HAP-1 (cell line): ENCODE measurements around the gene SDHC.
"Not testable (repeated sequence)": the region's sequence is repeated elsewhere in the genome, so short reads cannot be mapped to it uniquely, and the experiment has no call there.

Experiments used
- DNase-seq, 2 experiments: peaks; one replicate each; pipeline ENCODE4 v3.0.0-alpha.2; 2016 to 2020; ENCODE audit warnings: low spot score in 2 of 2
- H3K27me3 ChIP-seq: fragments of 250-450 bp; sonication (Bioruptor Pico); 2 replicates; pipeline ENCODE4 v1.5.1; 2020; ENCODE audit warnings: low read depth, mild to moderate bottlenecking, moderate library complexity
- H3K36me3 ChIP-seq: fragments of 250-450 bp; sonication (Bioruptor Pico); replicated peaks from 2 replicates; pipeline ENCODE4 v1.5.1; 2020; ENCODE audit warnings: mild to moderate bottlenecking
- H3K4me1 ChIP-seq: fragments of 250-450 bp; sonication (Bioruptor Pico); 2 replicates; pipeline ENCODE4 v1.5.1; 2020; ENCODE audit warnings: mild to moderate bottlenecking
- H3K4me3 ChIP-seq: fragments of 250-450 bp; sonication (Bioruptor Pico); 2 replicates; pipeline ENCODE4 v1.5.1; 2020; ENCODE audit warnings: mild to moderate bottlenecking, moderate library complexity
- H3K9me3 ChIP-seq: fragments of 250-450 bp; sonication (Bioruptor Pico); 2 replicates; pipeline ENCODE4 v1.5.1; 2020; ENCODE audit warnings: mild to moderate bottlenecking, moderate library complexity
- in situ Hi-C: fragments of 300-500 bp; cut with MboI; formaldehyde crosslinking; loops from 3 replicates; pipeline ENCODE4 v1.14.3; 2020; ENCODE audit warnings: low sequenced_read_pairs, inconsistent platforms, mixed read lengths

SDHC gene

GRCh38 chr1:161299347-161299746 is 14.8 kb upstream of the SDHC start:
- H3K36me3 ChIP-seq = no peaks in the 10 kb centered on the region
- H3K9me3 ChIP-seq = no peaks in the 10 kb centered on the region
- no peak overlapping the region for H3K4me3 ChIP-seq
- DNase-seq = no peak
- peaks cover 8% of the 10 kb centered on the region for H3K4me1 ChIP-seq
- H3K27me3 ChIP-seq = no peaks in the 10 kb centered on the region
- in situ Hi-C loops = no loop called here

- Histone ChIP-seq H3K4me3 (no peak overlapping the region), H3K9me3 (no peaks in the 10 kb centered on the region), H3K4me1 (peaks cover 14% of the 10 kb centered on the region), H3K36me3 (no peaks in the 10 kb centered on the region), H3K27me3 (no peaks in the 10 kb centered on the region)
- in situ Hi-C loops = no loop called here
- DNase-seq = no peak
Observed at GRCh38 chr1:161300478-161300877, 13.7 kb upstream of the SDHC start.

- in situ Hi-C loops = no loop called here
- Histone ChIP-seq H3K9me3 (no peaks in the 10 kb centered on the region), H3K4me1 (peaks cover 23% of the 10 kb centered on the region), H3K4me3 (peak overlapping the region; percentile 49), H3K36me3 (no peaks in the 10 kb centered on the region), H3K27me3 (no peaks in the 10 kb centered on the region)
- no peak for DNase-seq
Observed at GRCh38 chr1:161304927-161305866, 9.0 kb upstream of the SDHC start.

GRCh38 chr1:161305867-161306519 is 8.2 kb upstream of the SDHC start:
- H3K4me1 ChIP-seq = peaks cover 23% of the 10 kb centered on the region
- H3K4me3 ChIP-seq = peak overlapping the region; percentile 49
- H3K36me3 ChIP-seq = no peaks in the 10 kb centered on the region
- H3K27me3 ChIP-seq = no peaks in the 10 kb centered on the region
- no peaks in the 10 kb centered on the region for H3K9me3 ChIP-seq
- peak; percentile 47 to 84 for DNase-seq
- in situ Hi-C loops = no loop called here

- no peak overlapping the region for H3K4me3 ChIP-seq
- no peaks in the 10 kb centered on the region for H3K9me3 ChIP-seq
- in situ Hi-C loops = no loop called here
- peak in 1 of 2 experiments; percentile 27 for DNase-seq
- no peaks in the 10 kb centered on the region for H3K27me3 ChIP-seq
- H3K4me1 ChIP-seq = peaks cover 23% of the 10 kb centered on the region
- H3K36me3 ChIP-seq = no peaks in the 10 kb centered on the region
Observed at GRCh38 chr1:161307230-161307768, 6.9 kb upstream of the SDHC start.

- Histone ChIP-seq H3K36me3 (no peaks in the 10 kb centered on the region), H3K27me3 (no peaks in the 10 kb centered on the region), H3K9me3 (no peaks in the 10 kb centered on the region), H3K4me3 (no peak overlapping the region), H3K4me1 (peaks cover 25% of the 10 kb centered on the region)
- DNase-seq = no peak
- in situ Hi-C loops = no loop called here
Observed at GRCh38 chr1:161307892-161308638, 6.1 kb upstream of the SDHC start.

GRCh38 chr1:161309868-161310267 is 4.3 kb upstream of the SDHC start, which contains the start of gene MPZ:
Gene MPZ, minus strand, starts transcription at chr1:161309968. Its CDS starts 63 bp downstream, at chr1:161309905.
- DNase-seq = no peak
- H3K4me1 ChIP-seq = peaks cover 24% of the 10 kb centered on the region
- no peak within 1 kb of the TSS for H3K4me3 ChIP-seq
- no peaks in the 10 kb centered on the region for H3K9me3 ChIP-seq
- in situ Hi-C loops = no loop called here
- no peaks in the 10 kb centered on the region; the same call in 1 of the 2 replicates for H3K36me3 ChIP-seq
- H3K27me3 ChIP-seq = no peaks in the 10 kb centered on the region

- peaks cover 33% of the 10 kb centered on the region for H3K4me1 ChIP-seq
- no peaks in the 10 kb centered on the region for H3K27me3 ChIP-seq
- no peaks in the 10 kb centered on the region; the same call in 1 of the 2 replicates for H3K36me3 ChIP-seq
- H3K4me3 ChIP-seq = no peak overlapping the region
- no peaks in the 10 kb centered on the region for H3K9me3 ChIP-seq
- in situ Hi-C loops = no loop called here
- DNase-seq = no peak
Observed at GRCh38 chr1:161311595-161312181, 2.5 kb upstream of the SDHC start.

- Histone ChIP-seq H3K36me3 (peaks cover 3% of the 10 kb centered on the region), H3K27me3 (no peaks in the 10 kb centered on the region), H3K9me3 (no peaks in the 10 kb centered on the region), H3K4me1 (peaks cover 28% of the 10 kb centered on the region), H3K4me3 (peak overlapping the region; percentile 91)
- in situ Hi-C loops = no loop called here
- DNase-seq = peak in 1 of 2 experiments; percentile 15
Observed at GRCh38 chr1:161313554-161314200, 504 bp upstream of the SDHC start.

- peaks cover 28% of the 10 kb centered on the region for H3K4me1 ChIP-seq
- peak; percentile 64 to 78 for DNase-seq
- H3K4me3 ChIP-seq, H3K27me3 ChIP-seq, H3K36me3 ChIP-seq, in situ Hi-C loops, H3K9me3 ChIP-seq: not testable (repeated sequence)
Observed at GRCh38 chr1:161315841-161316674, 1.9 kb downstream of the SDHC start.

- H3K4me3 ChIP-seq = no peak overlapping the region
- in situ Hi-C loops = no loop called here
- DNase-seq = no peak
- H3K9me3 ChIP-seq = no peaks in the 10 kb centered on the region
- H3K4me1 ChIP-seq = no peaks in the 10 kb centered on the region; the same call in 1 of the 2 replicates
- H3K36me3 ChIP-seq = peaks cover 42% of the 10 kb centered on the region
- H3K27me3 ChIP-seq = no peaks in the 10 kb centered on the region
Observed at GRCh38 chr1:161324020-161324419, 9.8 kb downstream of the SDHC start.

- Histone ChIP-seq H3K27me3 (no peaks in the 10 kb centered on the region), H3K9me3 (no peaks in the 10 kb centered on the region), H3K36me3 (peaks cover 78% of the 10 kb centered on the region), H3K4me1 (peaks cover 12% of the 10 kb centered on the region), H3K4me3 (no peak overlapping the region)
- in situ Hi-C loops = no loop called here
- peak in 1 of 2 experiments; percentile 21 for DNase-seq
Observed at GRCh38 chr1:161330346-161330745, 16.2 kb downstream of the SDHC start.
